ENCODE measurements around the gene DGKI. TPM values are rescaled to one million over a fixed set of nuclear protein-coding genes. Genes with fewer than 3 reads are reported as not detected.

Gene DGKI
- total and polyA plus RNA-seq, 4 donors = 0.03 to 1.5 (median 0.33) TPM

DNA sequence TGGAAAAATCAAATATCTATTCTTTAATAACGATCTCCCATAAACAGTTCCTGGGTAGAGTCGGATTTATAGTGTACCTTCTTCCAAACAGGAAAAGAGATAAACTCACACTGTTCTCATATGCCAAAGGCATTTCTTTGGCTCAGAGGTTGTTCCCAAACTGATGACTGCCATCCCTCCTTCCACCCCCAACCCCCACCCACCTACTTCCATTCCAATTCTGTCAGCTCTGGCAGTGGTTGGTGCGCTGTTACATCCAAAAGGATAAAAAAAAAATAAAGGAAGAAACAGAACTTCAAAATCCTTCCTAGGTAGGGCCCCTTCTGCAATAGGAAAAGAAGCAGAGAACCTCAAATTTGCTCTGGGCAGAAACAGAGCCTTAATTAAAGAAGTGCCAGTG lies 104.7 kb downstream of the DGKI start:
- TF ChIP-seq, protein P1, sequence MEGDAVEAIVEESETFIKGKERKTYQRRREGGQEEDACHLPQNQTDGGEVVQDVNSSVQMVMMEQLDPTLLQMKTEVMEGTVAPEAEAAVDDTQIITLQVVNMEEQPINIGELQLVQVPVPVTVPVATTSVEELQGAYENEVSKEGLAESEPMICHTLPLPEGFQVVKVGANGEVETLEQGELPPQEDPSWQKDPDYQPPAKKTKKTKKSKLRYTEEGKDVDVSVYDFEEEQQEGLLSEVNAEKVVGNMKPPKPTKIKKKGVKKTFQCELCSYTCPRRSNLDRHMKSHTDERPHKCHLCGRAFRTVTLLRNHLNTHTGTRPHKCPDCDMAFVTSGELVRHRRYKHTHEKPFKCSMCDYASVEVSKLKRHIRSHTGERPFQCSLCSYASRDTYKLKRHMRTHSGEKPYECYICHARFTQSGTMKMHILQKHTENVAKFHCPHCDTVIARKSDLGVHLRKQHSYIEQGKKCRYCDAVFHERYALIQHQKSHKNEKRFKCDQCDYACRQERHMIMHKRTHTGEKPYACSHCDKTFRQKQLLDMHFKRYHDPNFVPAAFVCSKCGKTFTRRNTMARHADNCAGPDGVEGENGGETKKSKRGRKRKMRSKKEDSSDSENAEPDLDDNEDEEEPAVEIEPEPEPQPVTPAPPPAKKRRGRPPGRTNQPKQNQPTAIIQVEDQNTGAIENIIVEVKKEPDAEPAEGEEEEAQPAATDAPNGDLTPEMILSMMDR (IDR thresholded peaks at IDR 0.05; ENCODE audit: control extremely low read depth, extremely low read depth) = no peak
- Histone ChIP-seq H3K9me3 (ENCODE audit: control insufficient read depth in 4 of 4, insufficient read depth in 3 of 4, low read length in 3 of 4) (no peaks in the 10 kb centered on the region), H3K27me3 (ENCODE audit: control insufficient read depth in 3 of 3, insufficient read depth in 3 of 3, low read length in 2 of 3) (peaks cover 0 to 3% (median 0%) of the 10 kb centered on the region in 3 donors), H3K4me1 (ENCODE audit: control insufficient read depth in 5 of 5, insufficient read depth in 5 of 5, low read length in 5 of 5) (no peaks in the 10 kb centered on the region), H3K4me3 (no peak overlapping the region), H3K9ac (ENCODE audit: insufficient read depth in 1 of 2, low read length in 2 of 2) (no peak overlapping the region), H3K27ac (ENCODE audit: low read depth in 1 of 2, low read length in 1 of 2) (no peak overlapping the region), H3K36me3 (ENCODE audit: control insufficient read depth in 4 of 4, insufficient read depth in 4 of 4, low read length in 4 of 4) (no peaks in the 10 kb centered on the region)
- whole genome bisulfite sequencing, 2 donors = 79% methylated on average over 3 of the region's 3 CpGs
- no peak for DNase-seq
- no peak for ATAC-seq (ENCODE audit: insufficient read depth, low FRiP score)

GRCh38 chr7:137741443-137741842 lies 105.3 kb downstream of the DGKI start:
- Histone ChIP-seq H3K27me3 (ENCODE audit: control insufficient read depth in 3 of 3, insufficient read depth in 3 of 3, low read length in 2 of 3) (peaks cover 0 to 3% (median 0%) of the 10 kb centered on the region in 3 donors), H3K4me3 (no peak overlapping the region), H3K9me3 (ENCODE audit: control insufficient read depth in 4 of 4, insufficient read depth in 3 of 4, low read length in 3 of 4) (no peaks in the 10 kb centered on the region), H3K36me3 (ENCODE audit: control insufficient read depth in 4 of 4, insufficient read depth in 4 of 4, low read length in 4 of 4) (no peaks in the 10 kb centered on the region), H3K9ac (ENCODE audit: insufficient read depth in 1 of 2, low read length in 2 of 2) (no peak overlapping the region), H3K4me1 (ENCODE audit: control insufficient read depth in 5 of 5, insufficient read depth in 5 of 5, low read length in 5 of 5) (no peaks in the 10 kb centered on the region), H3K27ac (ENCODE audit: low read depth in 1 of 2, low read length in 1 of 2) (no peak overlapping the region)
- DNase-seq = no peak
- WGBS, 2 donors = 85 to 95% methylated on average over 2 of the region's 2 CpGs
- TF ChIP-seq, protein P1 (IDR thresholded peaks at IDR 0.05; ENCODE audit: control extremely low read depth, extremely low read depth) = no peak
- ATAC-seq (ENCODE audit: insufficient read depth, low FRiP score) = no peak

- WGBS, 2 donors = 70 to 81% methylated on average over 5 of the region's 5 CpGs
- no peak overlapping the region for H3K27ac ChIP-seq (ENCODE audit: low read depth in 1 of 2, low read length in 1 of 2)
- TF ChIP-seq, protein P1 (IDR thresholded peaks at IDR 0.05; ENCODE audit: control extremely low read depth, extremely low read depth) = no peak
Observed at GRCh38 chr7:137734221-137734620, 112.6 kb downstream of the DGKI start.

GRCh38 chr7:137732168-137732567 lies 114.6 kb downstream of the DGKI start:
- DNase-seq (no peak), ATAC-seq (ENCODE audit: insufficient read depth, low FRiP score) (no peak)
- TF ChIP-seq, protein P1 (IDR thresholded peaks at IDR 0.05; ENCODE audit: control extremely low read depth, extremely low read depth) = no peak
- H3K9ac ChIP-seq (ENCODE audit: insufficient read depth in 1 of 2, low read length in 2 of 2) = no peak overlapping the region
- no peaks in the 10 kb centered on the region for H3K36me3 ChIP-seq (ENCODE audit: control insufficient read depth in 4 of 4, insufficient read depth in 4 of 4, low read length in 4 of 4)
- no peak overlapping the region for H3K27ac ChIP-seq (ENCODE audit: low read depth in 1 of 2, low read length in 1 of 2)
- H3K27me3 ChIP-seq (ENCODE audit: control insufficient read depth in 3 of 3, insufficient read depth in 3 of 3, low read length in 2 of 3) = no peaks in the 10 kb centered on the region
- H3K4me3 ChIP-seq = no peak overlapping the region
- no peaks in the 10 kb centered on the region for H3K9me3 ChIP-seq (ENCODE audit: control insufficient read depth in 4 of 4, insufficient read depth in 3 of 4, low read length in 3 of 4)
- 81 to 94% methylated on average over 2 of the region's 2 CpGs for WGBS, 2 donors
- no peaks in the 10 kb centered on the region for H3K4me1 ChIP-seq (ENCODE audit: control insufficient read depth in 5 of 5, insufficient read depth in 5 of 5, low read length in 5 of 5)

More at GRCh38 chr7:137734221-137734620, 112.6 kb downstream of the DGKI start:
- DNase-seq = no peak
- H3K27me3 ChIP-seq (ENCODE audit: control insufficient read depth in 3 of 3, insufficient read depth in 3 of 3, low read length in 2 of 3) = no peaks in the 10 kb centered on the region
- H3K4me3 ChIP-seq = no peak overlapping the region
- H3K9me3 ChIP-seq (ENCODE audit: control insufficient read depth in 4 of 4, insufficient read depth in 3 of 4, low read length in 3 of 4) = no peaks in the 10 kb centered on the region
- ATAC-seq (ENCODE audit: insufficient read depth, low FRiP score) = no peak
- H3K36me3 ChIP-seq (ENCODE audit: control insufficient read depth in 4 of 4, insufficient read depth in 4 of 4, low read length in 4 of 4) = no peaks in the 10 kb centered on the region
- H3K4me1 ChIP-seq (ENCODE audit: control insufficient read depth in 5 of 5, insufficient read depth in 5 of 5, low read length in 5 of 5) = no peaks in the 10 kb centered on the region
- H3K9ac ChIP-seq (ENCODE audit: insufficient read depth in 1 of 2, low read length in 2 of 2) = no peak overlapping the region

Measured in lung (tissue), 12 donors.